Vagina (tissue), 2 donors: ENCODE results near the gene FGF1.

Experiments used
- CTCF ChIP-seq, 3 experiments: fragments of 450-650 bp in 2 of 3; fragments of 200-600 bp in 1 of 3; sonication (generic) in 1 of 3; IDR thresholded peaks; one replicate each; pipeline ENCODE4 v1.5.1; 2017 to 2019; ENCODE audit warnings: antibody characterized with exemption in 3 of 3, mild to moderate bottlenecking in 2 of 3, moderate library complexity in 2 of 3
- POLR2A ChIP-seq, 2 donors: fragments of 450-650 bp; IDR thresholded peaks; one replicate each; pipeline ENCODE4 v1.6.1; 2017; ENCODE audit warnings: antibody characterized with exemption in 2 of 2, mild to moderate bottlenecking in 2 of 2, moderate library complexity in 2 of 2

- TF ChIP-seq POLR2A (IDR thresholded peaks at IDR 0.05) = no peak
- TF ChIP-seq CTCF (IDR thresholded peaks at IDR 0.05) = no peak
Measured at GRCh38 chr5:142608081-142608480, 77.8 kb downstream of the FGF1 start.
